RWPE1 (cell line): ENCODE measurements around the gene UNC80.

ENCODE experiments used
- CTCF ChIA-PET: fragments of 350-600 bp; sonication (Branson Sonifier 250); formaldehyde crosslinking; extraction: SDS; loops from one replicate; lab custom pipeline; 2021; lab: Yijun Ruan, JAX
- POLR2A ChIA-PET: fragments of 400-600 bp; formaldehyde crosslinking; extraction: SDS; loops from one replicate; lab custom pipeline; 2020; ENCODE audit warnings: antibody characterized with exemption; ENCODE audit not compliant: low non-redundant PET; lab: Yijun Ruan, JAX
- DNase-seq: peaks from one replicate; pipeline ENCODE4 v3.0.0; 2012; ENCODE audit warnings: low spot score
- H3K27ac ChIP-seq: fragments of 450-650 bp; 2 replicates; pipeline ENCODE4 v1.5.1; 2017
- TF ChIP-seq, protein P1 (sequence below): fragments of 450-650 bp; conservative IDR thresholded peaks from 2 replicates; pipeline ENCODE4 v1.5.1; 2017; ENCODE audit warnings: low read depth, mild to moderate bottlenecking

UNC80 gene

DNA sequence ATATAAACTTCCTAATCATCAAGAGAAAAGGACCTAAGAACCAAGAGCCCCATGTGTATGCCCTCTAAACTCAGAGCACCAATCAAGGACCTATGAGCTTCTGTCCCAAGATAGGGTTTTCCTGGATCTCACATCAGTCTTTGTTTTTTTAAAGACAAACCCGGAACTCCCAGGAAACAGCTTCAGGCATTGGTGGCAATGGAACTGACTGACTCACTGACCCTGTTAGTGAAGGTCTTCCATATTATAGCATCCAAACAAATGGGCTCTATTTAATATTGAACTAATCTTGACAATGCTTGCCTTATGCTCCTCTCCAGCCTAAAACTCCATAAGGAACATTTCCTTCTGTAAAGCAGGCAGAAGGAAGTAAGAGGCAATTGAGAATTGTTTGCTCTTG, 167.3 kb downstream of the UNC80 start:
- POLR2A ChIA-PET, result no interaction called here
- TF ChIP-seq, protein P1, sequence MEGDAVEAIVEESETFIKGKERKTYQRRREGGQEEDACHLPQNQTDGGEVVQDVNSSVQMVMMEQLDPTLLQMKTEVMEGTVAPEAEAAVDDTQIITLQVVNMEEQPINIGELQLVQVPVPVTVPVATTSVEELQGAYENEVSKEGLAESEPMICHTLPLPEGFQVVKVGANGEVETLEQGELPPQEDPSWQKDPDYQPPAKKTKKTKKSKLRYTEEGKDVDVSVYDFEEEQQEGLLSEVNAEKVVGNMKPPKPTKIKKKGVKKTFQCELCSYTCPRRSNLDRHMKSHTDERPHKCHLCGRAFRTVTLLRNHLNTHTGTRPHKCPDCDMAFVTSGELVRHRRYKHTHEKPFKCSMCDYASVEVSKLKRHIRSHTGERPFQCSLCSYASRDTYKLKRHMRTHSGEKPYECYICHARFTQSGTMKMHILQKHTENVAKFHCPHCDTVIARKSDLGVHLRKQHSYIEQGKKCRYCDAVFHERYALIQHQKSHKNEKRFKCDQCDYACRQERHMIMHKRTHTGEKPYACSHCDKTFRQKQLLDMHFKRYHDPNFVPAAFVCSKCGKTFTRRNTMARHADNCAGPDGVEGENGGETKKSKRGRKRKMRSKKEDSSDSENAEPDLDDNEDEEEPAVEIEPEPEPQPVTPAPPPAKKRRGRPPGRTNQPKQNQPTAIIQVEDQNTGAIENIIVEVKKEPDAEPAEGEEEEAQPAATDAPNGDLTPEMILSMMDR, result no peak
- no peak for DNase-seq
- CTCF ChIA-PET, result no interaction called here
- H3K27ac ChIP-seq, result no peak overlapping the region

DNA sequence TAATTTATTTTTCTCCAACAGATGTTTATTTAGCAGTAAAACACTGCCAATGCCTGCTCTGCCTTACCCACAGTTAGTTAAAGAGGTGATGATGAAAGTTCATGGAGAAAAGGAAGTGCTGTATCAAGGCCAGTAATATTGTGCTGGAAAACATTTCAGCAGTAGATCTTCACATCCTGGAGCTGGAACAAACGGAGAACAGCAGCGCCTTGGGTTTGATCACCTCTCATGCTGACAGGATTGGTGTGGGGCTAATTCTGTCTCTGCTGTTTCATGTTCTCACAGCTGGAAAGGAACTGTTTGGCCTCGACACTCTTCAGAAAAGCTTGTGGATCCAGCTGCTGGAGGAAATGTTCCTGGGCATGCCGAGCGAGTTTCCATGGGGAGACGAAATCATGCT, 169.3 kb downstream of the UNC80 start:
- ChIA-PET POLR2A (no interaction called here), CTCF (no interaction called here)
- H3K27ac ChIP-seq, result no peak overlapping the region
- TF ChIP-seq, protein P1, result no peak
- DNase-seq, result no peak

DNA sequence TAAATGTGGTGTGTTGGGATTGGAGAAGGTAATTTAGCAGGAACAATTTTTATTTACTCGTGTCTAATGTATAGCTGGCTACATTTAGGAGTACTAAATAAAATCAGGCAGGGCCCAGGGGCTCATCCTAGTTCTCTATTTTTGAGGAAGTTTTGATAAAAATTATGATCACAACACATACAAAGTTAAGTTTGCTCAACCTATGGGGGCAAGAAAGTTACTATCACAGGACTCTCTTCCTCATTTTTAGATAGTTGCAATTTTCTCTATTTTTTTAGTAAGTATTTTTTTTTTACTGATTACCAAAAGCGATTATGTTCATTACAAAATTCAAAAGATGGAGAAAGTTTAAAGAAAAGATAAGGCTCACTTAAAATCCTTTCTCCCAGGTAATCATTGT, 170.8 kb downstream of the UNC80 start:
- CTCF ChIA-PET, result no interaction called here
- TF ChIP-seq, protein P1, result no peak
- DNase-seq, result no peak
- POLR2A ChIA-PET, result no interaction called here
- H3K27ac ChIP-seq, result no peak overlapping the region

DNA sequence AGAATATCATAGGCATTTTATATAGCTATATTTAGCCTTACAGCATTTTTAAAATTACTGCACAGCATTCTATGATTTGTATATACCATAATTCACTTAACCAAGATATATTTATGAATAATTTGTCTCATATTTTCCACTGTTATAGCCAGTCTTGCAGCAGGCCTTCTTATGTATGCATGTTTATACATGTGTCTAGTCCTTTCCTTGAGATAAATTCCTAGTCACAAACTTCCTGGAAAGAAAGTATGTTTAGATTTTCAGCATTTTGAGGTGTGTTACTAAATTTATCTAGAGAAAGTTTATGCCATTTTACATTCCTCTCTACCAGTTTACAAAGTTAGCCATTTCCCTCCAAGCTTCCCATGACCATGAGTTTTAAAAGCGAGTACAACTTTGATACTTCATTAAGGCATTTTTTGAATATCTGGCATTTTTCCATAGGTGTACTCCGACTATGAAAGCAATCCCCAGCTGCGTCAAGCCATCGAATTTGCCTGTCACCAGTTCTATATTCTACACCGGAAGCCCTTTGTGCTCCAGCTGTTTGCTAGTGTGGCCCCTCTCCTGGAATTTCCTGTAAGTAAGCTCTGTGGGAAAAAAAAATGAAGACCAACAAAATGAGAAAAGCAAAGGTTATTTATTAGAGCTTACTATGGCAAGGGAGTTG, 171.4 kb downstream of the UNC80 start:
- ChIA-PET POLR2A (no interaction called here), CTCF (interaction anchor here (0.5 to 1.1 kb wide), 2 partner anchors 18 to 23 kb away, joined by 5 read pairs; no protein-coding TSS in a partner anchor)
- no peak overlapping the region for H3K27ac ChIP-seq
- TF ChIP-seq, protein P1, result no peak
- DNase-seq, result no peak

DNA sequence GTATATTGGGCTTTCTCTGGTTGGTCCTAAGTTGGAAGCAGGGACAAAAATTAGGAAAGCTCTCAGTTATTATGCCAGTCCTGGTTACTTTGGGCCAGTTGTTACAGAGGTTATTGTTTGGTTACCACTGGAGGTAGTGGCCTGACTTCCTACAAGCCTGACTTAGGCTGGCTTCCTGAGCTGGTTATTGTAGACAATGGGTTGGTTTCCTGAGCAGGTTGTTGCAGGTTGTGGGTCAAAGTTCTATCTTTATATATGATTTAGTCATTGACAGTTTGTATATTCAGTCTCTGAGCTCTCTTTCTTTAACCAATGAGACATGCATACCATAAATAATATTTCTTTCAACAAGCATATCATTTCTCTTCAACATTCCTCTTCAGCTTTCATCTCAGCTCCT, 172.1 kb downstream of the UNC80 start:
- CTCF ChIA-PET, result interaction anchor here (0.5 to 1.1 kb wide), 3 partner anchors 17 to 24 kb away, joined by 3 to 5 read pairs (median 5); no protein-coding TSS in a partner anchor
- POLR2A ChIA-PET, result no interaction called here
- DNase-seq, result no peak
- TF ChIP-seq, protein P1, result no peak
- no peak overlapping the region for H3K27ac ChIP-seq

DNA sequence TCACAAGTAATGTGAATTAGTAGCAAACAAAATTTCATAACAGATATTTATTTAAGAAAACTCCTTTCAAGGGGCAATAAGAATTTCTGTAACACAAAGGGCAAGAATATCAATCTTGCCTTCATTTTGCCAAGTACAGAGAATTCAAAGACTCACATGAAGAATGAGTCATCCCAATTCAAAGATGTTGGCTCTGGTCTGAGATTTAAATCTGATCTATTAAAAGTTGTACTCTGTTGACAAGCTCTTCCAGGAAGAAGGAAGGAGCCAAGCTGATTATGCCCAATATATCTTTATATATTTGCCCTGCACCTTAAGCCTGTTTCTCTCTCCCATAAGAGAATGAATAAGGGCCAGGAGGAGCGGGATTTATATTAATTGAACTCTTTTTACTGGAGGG, 174.9 kb downstream of the UNC80 start:
- H3K27ac ChIP-seq, result no peak overlapping the region
- ChIA-PET CTCF (no interaction called here), POLR2A (no interaction called here)
- TF ChIP-seq, protein P1, result no peak
- DNase-seq, result no peak
